GM23248 (cell line): Measurements from ENCODE around the gene HLCS.

Experiments used
- EZH2 ChIP-seq: fragments of 200-600 bp; sonication (generic); IDR thresholded peaks from 2 replicates; pipeline ENCODE4 v1.6.1; 2018; ENCODE audit warnings: antibody characterized with exemption, mild to moderate bottlenecking; ENCODE audit not compliant: insufficient read depth, poor library complexity, severe bottlenecking
- EZH2phosphoT487 ChIP-seq: fragments of 200-600 bp; sonication (generic); IDR thresholded peaks from 2 replicates; pipeline ENCODE4 v1.6.1; 2018; ENCODE audit warnings: antibody characterized with exemption, moderate library complexity, mild to moderate bottlenecking, low read depth; ENCODE audit not compliant: insufficient read depth

DNA sequence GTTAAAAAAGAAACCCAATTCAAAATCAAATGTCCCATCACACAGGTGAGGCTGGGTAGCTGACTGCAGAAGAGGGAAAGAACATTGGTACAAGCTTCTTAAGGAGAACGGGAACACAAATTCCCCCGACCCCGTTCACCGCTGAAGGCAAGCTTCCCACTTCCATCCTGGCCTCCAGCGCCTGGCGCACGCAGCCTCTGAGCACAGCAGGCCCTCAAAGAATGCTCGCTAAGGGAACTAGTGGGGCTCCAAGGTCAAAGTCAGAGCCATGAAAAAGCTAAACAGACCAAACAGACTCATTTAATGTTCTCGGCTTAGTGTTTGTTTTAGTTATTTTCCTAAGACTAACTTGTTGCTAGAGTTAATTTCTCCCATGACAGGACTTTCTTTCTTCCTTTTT is 203.8 kb downstream of the HLCS start:
- TF ChIP-seq EZH2phosphoT487 (no peak), EZH2 (no peak)
